H1 (cell line): Measurements from ENCODE around the gene USP37.

ENCODE experiments used
- BRCA1 ChIP-seq: IDR thresholded peaks from 2 replicates; pipeline ENCODE4 v1.6.1; 2012; ENCODE audit warnings: low read depth, low read length, improper control_type of control experiment
- EZH2 ChIP-seq: fragments of 200-600 bp; sonication (generic); IDR thresholded peaks from 2 replicates; pipeline ENCODE4 v1.7.1; 2012; ENCODE audit warnings: low read depth, mild to moderate bottlenecking, moderate library complexity, low read length, inconsistent platforms; ENCODE audit not compliant: severe bottlenecking
- GABPA ChIP-seq: IDR thresholded peaks from 2 replicates; pipeline ENCODE4 v1.6.1; 2011; ENCODE audit warnings: mild to moderate bottlenecking, low read length, moderate library complexity, borderline replicate concordance; ENCODE audit not compliant: insufficient read depth
- JUND ChIP-seq: IDR thresholded peaks from 2 replicates; pipeline ENCODE4 v1.6.1; 2011; ENCODE audit warnings: mild to moderate bottlenecking, improper control_type of control experiment, low read length
- MAX ChIP-seq: IDR thresholded peaks from 2 replicates; pipeline ENCODE4 v1.6.1; 2012; ENCODE audit warnings: inconsistent platforms
- NANOG ChIP-seq: IDR thresholded peaks from 2 replicates; pipeline ENCODE4 v1.6.1; 2011; ENCODE audit warnings: low read length, low read depth, mild to moderate bottlenecking, inconsistent platforms; ENCODE audit not compliant: insufficient read depth, poor library complexity, severe bottlenecking
- POLR2A ChIP-seq, 2 experiments: IDR thresholded peaks; 1 replicate in 1 of 2; 2 replicates in 1 of 2; pipeline ENCODE4 v1.6.1; 2011; ENCODE audit warnings: low read depth in 2 of 2, low read length in 2 of 2, mild to moderate bottlenecking in 2 of 2; ENCODE audit errors: control extremely low read depth in 1 of 2
- RAD21 ChIP-seq, 2 experiments: IDR thresholded peaks in 1 of 2; conservative IDR thresholded peaks in 1 of 2; 2 replicates each; pipeline ENCODE4 v1.6.1; 2011; ENCODE audit warnings: low read depth in 2 of 2, low read length in 2 of 2, improper control_type of control experiment in 1 of 2, inconsistent platforms in 1 of 2, mild to moderate bottlenecking in 1 of 2, moderate library complexity in 1 of 2
- RNF2 ChIP-seq: fragments of 200-900, 300-1000 bp; sonication (generic); IDR thresholded peaks from 2 replicates; pipeline ENCODE4 v1.7.1; 2016; ENCODE audit warnings: borderline replicate concordance, low read depth, mild to moderate bottlenecking, antibody characterized with exemption, low read length; ENCODE audit not compliant: poor library complexity, severe bottlenecking; ENCODE audit errors: missing control alignments
- SP1 ChIP-seq: IDR thresholded peaks from 2 replicates; pipeline ENCODE4 v1.6.1; 2011; ENCODE audit warnings: low read depth, low read length
- SP4 ChIP-seq: IDR thresholded peaks from 2 replicates; pipeline ENCODE4 v1.6.1; 2012; ENCODE audit warnings: low read length, inconsistent platforms
- TCF12 ChIP-seq: IDR thresholded peaks from 2 replicates; pipeline ENCODE4 v1.6.1; 2011; ENCODE audit warnings: low read depth, mild to moderate bottlenecking, low read length
- TF ChIP-seq, protein P1 (sequence below), 3 experiments: IDR thresholded peaks; 1 replicate in 2 of 3; 2 replicates in 1 of 3; pipeline versions ENCODE4 v1.5.1 to v1.6.1; 2011; ENCODE audit warnings: low read length in 3 of 3, mild to moderate bottlenecking in 3 of 3, inconsistent platforms in 2 of 3, low read depth in 1 of 3, moderate library complexity in 1 of 3; ENCODE audit not compliant: insufficient read depth in 1 of 3; ENCODE audit errors: control extremely low read depth in 1 of 3

DNA sequence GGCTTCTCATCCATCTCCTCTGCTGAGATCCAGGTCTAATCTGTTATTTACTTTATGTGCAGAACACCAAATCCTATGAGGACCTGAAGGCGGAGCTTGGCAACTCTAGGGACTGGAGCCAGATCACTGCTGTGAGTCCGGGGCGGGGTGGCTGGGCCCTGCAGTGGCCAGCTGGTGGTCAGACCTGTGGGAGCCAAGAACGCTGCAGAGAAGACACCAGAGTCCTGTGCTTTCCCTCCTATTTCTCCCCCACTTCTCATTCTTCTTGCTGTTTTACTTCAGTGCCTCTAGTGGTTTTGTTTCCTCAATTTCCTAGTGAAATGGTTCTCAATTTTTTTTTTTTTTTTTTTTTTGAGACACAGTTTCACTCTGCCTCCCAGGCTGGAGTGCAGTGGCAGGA lies 129.6 kb downstream of the USP37 start:
- TF ChIP-seq MAX (no peak), SP1 (no peak), EZH2 (no peak), JUND (no peak), TCF12 (no peak), BRCA1 (no peak), NANOG (no peak), GABPA (no peak), RNF2 (no peak), SP4 (no peak), POLR2A (IDR thresholded peaks at IDR 0.05; ENCODE audit: control extremely low read depth in 1 of 2, low read depth in 2 of 2, low read length in 2 of 2) (no peak), RAD21 (IDR thresholded peaks at IDR 0.05 in 1 of 2, conservative IDR thresholded peaks at IDR 0.05 in 1 of 2; ENCODE audit: low read depth in 2 of 2, low read length in 2 of 2) (no peak)
- TF ChIP-seq, protein P1, sequence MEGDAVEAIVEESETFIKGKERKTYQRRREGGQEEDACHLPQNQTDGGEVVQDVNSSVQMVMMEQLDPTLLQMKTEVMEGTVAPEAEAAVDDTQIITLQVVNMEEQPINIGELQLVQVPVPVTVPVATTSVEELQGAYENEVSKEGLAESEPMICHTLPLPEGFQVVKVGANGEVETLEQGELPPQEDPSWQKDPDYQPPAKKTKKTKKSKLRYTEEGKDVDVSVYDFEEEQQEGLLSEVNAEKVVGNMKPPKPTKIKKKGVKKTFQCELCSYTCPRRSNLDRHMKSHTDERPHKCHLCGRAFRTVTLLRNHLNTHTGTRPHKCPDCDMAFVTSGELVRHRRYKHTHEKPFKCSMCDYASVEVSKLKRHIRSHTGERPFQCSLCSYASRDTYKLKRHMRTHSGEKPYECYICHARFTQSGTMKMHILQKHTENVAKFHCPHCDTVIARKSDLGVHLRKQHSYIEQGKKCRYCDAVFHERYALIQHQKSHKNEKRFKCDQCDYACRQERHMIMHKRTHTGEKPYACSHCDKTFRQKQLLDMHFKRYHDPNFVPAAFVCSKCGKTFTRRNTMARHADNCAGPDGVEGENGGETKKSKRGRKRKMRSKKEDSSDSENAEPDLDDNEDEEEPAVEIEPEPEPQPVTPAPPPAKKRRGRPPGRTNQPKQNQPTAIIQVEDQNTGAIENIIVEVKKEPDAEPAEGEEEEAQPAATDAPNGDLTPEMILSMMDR (IDR thresholded peaks at IDR 0.05; ENCODE audit: control extremely low read depth in 1 of 3, insufficient read depth in 1 of 3, low read depth in 1 of 3, low read length in 3 of 3): no peak
